ELR (cell line): ENCODE results near the gene LYPLAL1.
A peak's percentile ranks its signal among the peaks of the same experiment; 100 is the strongest.
"Not testable (repeated sequence)": the region's sequence is repeated elsewhere in the genome, so short reads cannot be mapped to it uniquely, and the experiment has no call there.

ENCODE experiments used
- DNase-seq: peaks from one replicate; pipeline ENCODE4 v3.0.0-alpha.2; 2015; ENCODE audit warnings: low read depth

The LYPLAL1 gene

DNA sequence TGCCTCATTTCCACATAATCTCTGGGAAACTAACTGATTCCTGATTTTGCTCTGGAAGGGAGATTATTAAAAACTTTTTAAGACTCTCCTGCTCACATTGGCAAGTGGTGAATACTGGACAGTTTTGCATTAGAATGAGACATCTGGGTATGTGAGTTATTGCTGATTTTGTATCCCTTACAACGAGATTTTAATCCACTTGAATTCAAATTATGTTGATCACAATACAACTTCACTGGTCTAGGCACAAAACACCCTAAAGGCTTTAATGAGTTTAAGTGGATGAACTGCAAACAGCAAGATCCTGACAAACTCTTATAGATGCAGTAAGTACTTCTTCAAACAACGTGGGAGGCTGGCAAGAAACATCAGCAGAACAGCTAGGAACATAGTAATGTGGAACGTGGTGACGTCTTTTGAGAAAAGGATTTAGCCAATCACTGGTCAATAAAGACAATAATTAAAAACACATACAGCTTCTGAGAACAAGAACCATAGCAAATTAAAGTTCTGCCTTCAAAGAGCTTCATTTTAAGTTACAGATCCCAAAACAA lies 10.2 kb upstream of the LYPLAL1 start:
- no peak for DNase-seq

- no peak for DNase-seq
Observed at GRCh38 chr1:219171192-219171935, 2.3 kb upstream of the LYPLAL1 start.

DNA sequence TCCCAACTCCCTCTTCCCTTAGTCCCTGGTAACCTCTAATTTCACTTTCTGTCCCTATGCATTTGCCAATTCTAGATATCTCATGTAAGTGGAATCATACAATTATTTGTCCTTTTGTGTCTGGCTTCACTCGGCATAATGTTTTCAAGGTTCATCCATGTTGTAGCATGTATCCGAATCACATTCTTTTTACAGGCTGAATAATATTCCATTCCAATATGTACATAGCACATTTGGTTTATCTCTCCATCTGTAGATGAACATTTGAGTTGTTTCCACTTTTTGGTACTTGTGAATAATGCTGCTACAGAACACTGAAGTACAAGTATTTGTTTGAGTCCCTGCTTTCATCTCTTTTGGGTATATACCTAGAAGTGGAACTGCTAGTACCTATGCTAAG lies 857 bp upstream of the LYPLAL1 start:
- no peak for DNase-seq

DNA sequence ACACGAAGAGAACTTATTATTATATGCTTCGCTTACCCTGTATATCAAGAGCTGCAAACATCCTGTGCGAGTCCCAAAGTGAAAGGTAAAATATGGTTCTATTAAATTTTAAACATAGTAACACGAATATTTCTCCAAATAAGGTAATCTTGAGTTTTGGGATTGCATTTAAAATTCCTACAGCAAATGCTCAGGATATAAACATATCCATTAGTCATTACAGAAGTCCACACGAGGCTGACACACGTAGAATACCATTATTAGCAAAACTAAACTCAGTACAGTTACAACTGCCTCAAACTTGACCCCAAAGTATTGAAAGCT lies 282 bp upstream of the LYPLAL1 start:
- no peak for DNase-seq

DNA sequence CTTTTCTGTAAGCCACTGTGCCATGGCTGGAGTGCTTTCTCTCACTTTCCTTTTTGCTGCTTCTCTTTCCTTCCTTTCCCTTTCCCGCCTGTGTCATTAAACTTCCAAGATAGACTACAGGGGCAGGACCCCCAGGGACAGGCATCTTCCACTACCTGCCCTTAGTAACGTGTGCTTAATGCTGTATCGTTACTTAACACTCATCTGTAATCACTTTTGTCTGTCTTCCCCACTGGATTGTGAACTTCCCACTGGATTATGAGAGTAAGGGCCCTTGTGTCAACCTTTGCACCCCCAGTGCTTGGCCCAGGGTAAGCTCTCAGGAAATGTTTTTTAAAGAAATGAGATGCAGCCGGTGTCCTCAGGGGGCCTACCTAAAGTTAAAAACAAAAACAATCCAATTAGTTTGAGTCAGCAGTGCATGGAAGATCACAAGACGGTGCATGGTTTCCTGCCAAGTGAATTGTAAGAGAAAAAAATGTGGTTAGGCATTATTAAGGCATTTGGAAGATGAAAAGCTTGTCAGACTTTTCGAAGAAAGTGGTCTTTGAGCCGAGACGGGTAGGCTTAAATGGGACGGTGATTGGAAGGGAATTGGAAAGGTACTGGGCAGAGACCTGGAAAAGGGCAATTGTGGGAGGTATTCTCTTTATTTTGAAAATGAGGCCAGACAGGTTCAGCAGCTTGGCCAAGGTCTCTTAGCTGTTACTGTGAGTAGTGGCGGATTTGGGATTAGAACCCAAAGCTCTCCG lies 958 bp downstream of the LYPLAL1 start:
- DNase-seq = peak; percentile 85

DNA sequence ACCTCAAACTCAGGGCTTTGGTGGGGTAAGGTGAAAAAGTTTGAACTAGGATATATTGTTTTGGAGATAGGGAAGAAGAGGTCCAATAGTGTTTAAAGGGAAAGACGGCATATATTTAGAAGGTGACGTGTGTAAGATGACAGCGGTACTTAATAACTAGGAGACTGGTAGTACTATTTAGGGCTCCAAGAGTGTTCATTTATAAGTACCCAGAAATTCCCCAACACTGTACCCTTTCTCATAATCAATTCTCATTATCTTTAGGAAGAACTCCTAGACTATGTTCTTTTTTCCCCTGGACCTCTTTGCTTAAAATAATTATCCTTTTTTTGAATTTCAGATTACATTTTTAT lies 1.5 kb downstream of the LYPLAL1 start:
- DNase-seq = no peak

DNA sequence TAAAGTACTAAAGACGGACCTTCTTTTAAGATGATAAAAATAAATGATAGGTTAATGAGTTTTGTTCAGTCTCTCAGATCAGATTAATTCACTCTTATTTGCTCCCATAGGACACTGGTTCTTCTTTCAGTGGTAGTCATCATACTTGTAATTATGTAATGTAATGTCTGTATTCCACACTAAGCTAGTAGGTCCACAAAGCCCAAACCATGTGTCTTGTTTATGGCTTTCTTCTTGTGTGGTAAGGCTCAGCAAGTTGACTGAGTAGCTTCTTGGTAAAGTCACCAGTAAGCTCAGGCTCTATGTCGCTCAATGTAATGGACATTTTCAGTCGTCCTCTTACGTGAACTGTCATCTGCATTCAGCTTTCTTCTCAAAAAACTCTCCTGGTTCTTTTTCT lies 2.5 kb downstream of the LYPLAL1 start:
- DNase-seq = no peak

DNA sequence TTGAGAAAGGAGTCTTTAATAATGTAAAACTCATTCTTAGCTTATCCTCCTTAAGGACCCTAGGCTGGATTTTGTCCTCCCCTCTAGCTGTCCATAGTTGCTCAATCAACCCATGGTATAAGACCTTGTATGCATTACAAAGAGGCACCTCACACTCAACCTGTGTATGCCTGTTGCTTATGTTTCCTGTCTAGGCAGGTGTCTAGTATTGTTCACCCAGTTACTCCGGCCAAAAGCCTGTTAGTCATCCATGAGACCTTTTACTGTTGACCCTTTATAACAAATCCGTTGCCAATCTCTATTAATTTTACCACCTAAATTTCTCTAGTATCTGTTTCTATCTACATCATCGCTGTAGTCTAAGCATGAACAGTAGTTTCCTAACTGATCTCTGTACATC lies 3.7 kb downstream of the LYPLAL1 start:
- DNase-seq = no peak

GRCh38 chr1:219177940-219178339 lies 4.3 kb downstream of the LYPLAL1 start:
- DNase-seq = no peak

- DNase-seq = no peak
Observed at GRCh38 chr1:219179293-219179692, 5.6 kb downstream of the LYPLAL1 start.

DNA sequence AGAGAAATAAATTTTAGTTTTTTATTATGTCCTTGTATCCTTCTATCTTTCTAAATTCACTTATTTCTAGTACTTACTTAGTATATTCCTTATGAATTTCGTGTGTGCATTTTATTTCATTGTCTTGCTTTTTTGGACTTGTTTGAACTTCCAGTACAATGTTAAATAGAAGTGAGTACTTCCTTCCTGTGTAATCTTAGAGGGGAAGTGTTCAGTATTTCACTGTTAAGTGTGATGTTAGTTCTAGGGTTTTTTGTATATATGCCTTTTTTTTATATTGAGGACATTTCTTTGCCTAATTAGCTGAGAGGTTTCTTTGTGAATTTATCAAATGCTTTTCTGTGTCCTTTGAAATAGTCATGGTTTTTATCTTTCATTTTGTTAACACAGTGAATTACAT lies 10.7 kb downstream of the LYPLAL1 start:
- DNase-seq = no peak

DNA sequence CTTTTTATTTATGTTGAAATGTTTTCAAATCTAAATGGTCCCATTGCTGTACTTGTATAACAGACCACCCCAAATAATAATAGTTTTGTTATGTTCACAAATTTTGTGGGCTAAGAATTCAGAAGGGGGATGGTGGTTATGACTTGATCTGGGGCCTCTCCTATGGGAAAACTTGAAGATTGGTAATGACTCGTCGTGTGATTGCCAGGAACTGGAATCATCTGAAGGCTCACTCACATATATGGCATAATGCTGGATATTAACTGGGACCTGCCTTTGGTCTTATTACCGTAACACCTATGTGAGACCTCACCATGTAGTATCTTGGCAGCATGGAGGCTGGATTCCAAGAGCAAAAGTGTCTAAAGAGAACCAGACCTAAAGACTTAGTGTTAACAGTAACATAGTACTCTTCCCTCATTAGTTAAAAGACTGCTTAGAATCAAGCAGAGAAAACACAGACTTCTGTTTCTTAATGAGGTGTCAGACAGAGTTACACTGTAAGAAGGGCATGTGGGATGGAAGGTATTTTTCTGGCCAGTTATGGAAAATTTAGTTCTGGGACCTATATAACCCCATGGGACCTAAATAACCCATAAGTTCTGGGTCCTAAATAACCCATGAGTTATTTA lies 11.9 kb downstream of the LYPLAL1 start:
- DNase-seq = peak; percentile 46

DNA sequence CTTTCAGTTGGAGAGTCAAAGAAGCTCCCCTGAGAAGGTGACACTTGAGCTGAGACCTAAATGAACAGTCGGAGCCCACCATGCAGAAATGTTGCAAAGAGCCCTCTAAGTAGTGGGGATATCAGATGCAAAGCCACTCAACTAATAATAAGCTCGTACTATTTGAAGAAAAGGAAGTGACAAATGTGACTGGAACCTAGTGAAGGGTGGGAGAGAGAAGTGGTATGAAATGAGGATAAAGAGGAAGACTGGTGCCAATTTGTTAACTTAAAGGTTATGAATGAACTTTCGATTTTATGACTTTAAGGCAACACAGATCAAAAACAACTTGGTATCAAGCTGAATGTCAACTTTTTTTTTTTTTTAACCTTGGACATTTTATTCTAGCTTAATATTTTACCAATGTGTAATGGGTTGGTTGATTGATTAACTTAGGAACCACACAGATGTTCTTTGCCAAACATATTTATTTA lies 14.7 kb downstream of the LYPLAL1 start:
- DNase-seq = peak; percentile 26

- peak; percentile 61 for DNase-seq
Observed at GRCh38 chr1:219189021-219189824, 15.5 kb downstream of the LYPLAL1 start.

GRCh38 chr1:219189952-219190351 lies 16.3 kb downstream of the LYPLAL1 start:
- no peak for DNase-seq

DNA sequence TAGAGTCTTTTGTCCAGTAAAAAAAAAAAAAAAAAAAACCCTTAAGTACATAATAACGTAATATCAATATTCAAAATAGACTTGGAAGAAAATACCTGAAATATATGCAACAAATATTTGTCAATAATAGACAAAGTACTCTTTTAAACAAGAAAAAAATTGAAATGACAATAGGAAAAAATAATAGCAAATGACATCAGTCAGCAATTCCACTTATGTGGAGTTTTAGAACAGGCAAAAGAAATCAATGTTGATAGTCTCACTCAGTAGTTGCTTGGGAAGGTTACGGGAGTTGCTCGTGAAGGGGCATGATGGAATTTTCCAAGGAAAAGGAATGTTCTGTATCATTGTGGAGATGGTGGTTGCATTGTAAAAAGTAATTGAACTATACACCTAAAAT lies 16.9 kb downstream of the LYPLAL1 start:
- DNase-seq = no peak

DNA sequence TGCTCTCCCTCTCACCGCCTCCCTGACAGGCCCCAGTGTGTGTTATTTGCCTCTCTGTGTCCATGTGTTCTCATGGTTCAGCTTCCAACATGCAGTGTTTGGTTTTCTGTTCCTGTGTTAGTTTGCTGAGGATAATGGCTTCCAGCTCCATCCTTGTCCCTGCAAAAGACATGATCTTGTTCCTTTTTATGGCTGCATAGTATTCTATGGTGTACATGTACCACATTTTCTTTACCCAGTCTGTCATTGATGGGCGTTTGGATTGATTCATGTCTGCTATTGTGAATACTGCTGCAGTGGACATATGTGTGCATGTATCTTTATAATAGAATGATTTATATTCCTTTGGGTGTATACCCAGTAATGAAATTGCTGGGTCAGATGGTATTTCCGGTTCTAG lies 22.2 kb downstream of the LYPLAL1 start:
- DNase-seq = not testable (repeated sequence)

GRCh38 chr1:219201656-219202055 lies 28.0 kb downstream of the LYPLAL1 start:
- DNase-seq = no peak

GRCh38 chr1:219202567-219202966 lies 28.9 kb downstream of the LYPLAL1 start:
- no peak for DNase-seq

- no peak for DNase-seq
Observed at GRCh38 chr1:219206350-219206749, 32.7 kb downstream of the LYPLAL1 start.

DNA sequence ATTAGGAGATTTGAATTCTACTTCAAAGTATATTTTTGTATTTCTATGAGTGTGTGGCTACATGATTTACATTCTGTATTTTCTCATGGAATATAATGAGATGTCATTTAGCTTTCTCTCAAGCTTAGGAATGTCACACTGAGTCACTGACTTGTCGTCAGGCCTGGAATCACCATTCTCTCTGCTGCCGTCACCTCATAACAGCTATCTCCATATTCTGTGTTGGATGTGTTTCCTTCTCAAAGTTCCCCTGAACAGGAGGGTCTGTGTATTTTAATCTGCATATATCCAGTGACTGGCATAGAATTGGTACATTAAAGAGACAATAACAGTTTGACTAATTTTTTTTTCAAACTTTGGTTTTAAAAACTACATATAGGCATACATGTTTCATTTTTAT lies 35.9 kb downstream of the LYPLAL1 start:
- no peak for DNase-seq

GRCh38 chr1:219210067-219210466 lies 36.4 kb downstream of the LYPLAL1 start:
- DNase-seq = no peak
